ENCODE results near the gene ANXA5.

DNA sequence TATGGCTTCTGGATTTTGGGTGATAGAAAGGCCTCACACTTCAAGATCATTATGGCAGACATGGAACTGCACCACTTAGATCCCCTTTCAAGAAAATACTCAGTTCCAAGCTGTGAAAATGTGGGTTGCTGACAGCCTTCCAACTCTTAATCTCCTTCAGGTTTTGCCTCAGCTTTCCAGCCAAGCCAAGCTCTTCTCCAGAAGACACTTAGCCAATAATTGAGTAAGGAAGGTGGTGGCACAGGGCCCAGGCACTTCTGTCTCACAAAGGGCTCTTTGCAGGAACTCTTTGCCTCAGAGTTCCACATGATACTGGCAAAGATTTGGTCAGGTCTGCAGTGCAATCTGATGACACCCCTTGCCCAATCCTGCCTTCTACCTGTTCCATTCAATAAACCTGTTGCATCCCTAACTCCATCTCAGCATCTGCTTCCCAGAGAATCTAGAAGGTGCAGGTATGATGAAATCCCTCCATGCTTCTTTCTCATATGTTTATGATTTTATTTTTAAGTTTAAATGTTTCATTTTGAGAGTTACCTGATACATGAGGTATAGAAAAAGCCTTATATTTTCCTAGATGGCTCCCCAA is 30.6 kb downstream of the ANXA5 start:
- no peak for TF ChIP-seq ZNF274 (IDR thresholded peaks at IDR 0.05; ENCODE audit: low read depth, low read length)
- TF ChIP-seq YY1 (IDR thresholded peaks at IDR 0.05; ENCODE audit: insufficient read depth, insufficient read length): no peak
